ENCODE data around the gene SHANK3.
"Not testable (repeated sequence)": the region's sequence is repeated elsewhere in the genome, so short reads cannot be mapped to it uniquely, and the experiment has no call there.

Gene SHANK3

GRCh38 chr22:50627642-50628542 is 44.7 kb upstream of the SHANK3 start, which contains the start of gene ARSA:
ARSA (minus strand) TSS chr22:50628152; CDS start chr22:50627779, 373 bp downstream.
- TF ChIP-seq CTCF (IDR thresholded peaks at IDR 0.05) (peak; percentile 57), ZFX (IDR thresholded peaks at IDR 0.05; ENCODE audit: borderline replicate concordance) (no peak)
- peak within 1 kb of the TSS; percentile 65 for H3K27ac ChIP-seq

GRCh38 chr22:50628543-50629134 is 44.0 kb upstream of the SHANK3 start:
- TF ChIP-seq CTCF (IDR thresholded peaks at IDR 0.05), result no peak
- no peak for TF ChIP-seq ZFX (IDR thresholded peaks at IDR 0.05; ENCODE audit: borderline replicate concordance)
- peak overlapping the region; percentile 65 for H3K27ac ChIP-seq

GRCh38 chr22:50630376-50630775 is 42.2 kb upstream of the SHANK3 start:
- TF ChIP-seq CTCF (IDR thresholded peaks at IDR 0.05), result no peak
- TF ChIP-seq ZFX (IDR thresholded peaks at IDR 0.05; ENCODE audit: borderline replicate concordance), result no peak
- H3K27ac ChIP-seq, result no peak overlapping the region

GRCh38 chr22:50633086-50633485 is 39.5 kb upstream of the SHANK3 start:
- TF ChIP-seq ZFX (IDR thresholded peaks at IDR 0.05; ENCODE audit: borderline replicate concordance), result no peak
- TF ChIP-seq CTCF (IDR thresholded peaks at IDR 0.05), result no peak
- no peak overlapping the region for H3K27ac ChIP-seq

- no peak for TF ChIP-seq ZFX (IDR thresholded peaks at IDR 0.05; ENCODE audit: borderline replicate concordance)
- TF ChIP-seq CTCF (IDR thresholded peaks at IDR 0.05), result no peak
- H3K27ac ChIP-seq, result no peak overlapping the region
Measured at GRCh38 chr22:50633771-50634170, 38.9 kb upstream of the SHANK3 start.

- no peak for TF ChIP-seq ZFX (IDR thresholded peaks at IDR 0.05; ENCODE audit: borderline replicate concordance)
- H3K27ac ChIP-seq, result no peak overlapping the region
Measured at GRCh38 chr22:50635591-50635990, 37.0 kb upstream of the SHANK3 start.

GRCh38 chr22:50640296-50640695 is 32.3 kb upstream of the SHANK3 start:
- H3K27ac ChIP-seq, result not testable (repeated sequence)

- no peak overlapping the region for H3K27ac ChIP-seq
- no peak for TF ChIP-seq CTCF (IDR thresholded peaks at IDR 0.05)
- TF ChIP-seq ZFX (IDR thresholded peaks at IDR 0.05; ENCODE audit: borderline replicate concordance), result no peak
Measured at GRCh38 chr22:50640857-50641647, 31.6 kb upstream of the SHANK3 start.

All from 22Rv1 (cell line).